GM21737 (cell line): ENCODE measurements around the gene CXCR4.
A peak's percentile ranks its signal among the peaks of the same experiment; 100 is the strongest.
"Not testable (repeated sequence)": the region's sequence is repeated elsewhere in the genome, so short reads cannot be mapped to it uniquely, and the experiment has no call there.

Experiments
- ATAC-seq: cut with Tn5 transposase; IDR thresholded peaks from one replicate; pipeline ENCODE4 v1.9.1; 2021; ENCODE audit warnings: mild to moderate bottlenecking, moderate library complexity; ENCODE audit not compliant: unreplicated experiment

CXCR4 gene

GRCh38 chr2:136080114-136080513 is 37.8 kb downstream of the CXCR4 start:
- ATAC-seq = no peak

- no peak for ATAC-seq
These were observed 40.8 kb downstream of the CXCR4 start for GRCh38 chr2:136077107-136077506.

GRCh38 chr2:136075476-136075875 is 42.5 kb downstream of the CXCR4 start:
- no peak for ATAC-seq

GRCh38 chr2:136072621-136073020 is 45.3 kb downstream of the CXCR4 start:
- no peak for ATAC-seq

GRCh38 chr2:136071887-136072286 is 46.1 kb downstream of the CXCR4 start:
- not testable (repeated sequence) for ATAC-seq

- no peak for ATAC-seq
These were observed 47.0 kb downstream of the CXCR4 start for GRCh38 chr2:136070913-136071312.

GRCh38 chr2:136069773-136070172 is 48.2 kb downstream of the CXCR4 start:
- ATAC-seq = no peak

GRCh38 chr2:136068581-136069227 is 49.2 kb downstream of the CXCR4 start:
- ATAC-seq = no peak

GRCh38 chr2:136067897-136068580 is 49.9 kb downstream of the CXCR4 start:
- no peak for ATAC-seq

GRCh38 chr2:136067459-136067858 is 50.5 kb downstream of the CXCR4 start:
- ATAC-seq = no peak

- peak; percentile 83 for ATAC-seq
These were observed 52.0 kb downstream of the CXCR4 start for GRCh38 chr2:136065907-136066306.

- peak; percentile 37 for ATAC-seq
These were observed 52.6 kb downstream of the CXCR4 start for GRCh38 chr2:136065384-136065783.
